DMS114 treated with DMSO at 0.1 percent for 48 hours (cell line): ENCODE results near the gene FAM47E.

ENCODE experiments used
- DNase-seq: peaks from one replicate; lab custom pipeline; 2025; ENCODE audit not compliant: unreplicated experiment; lab: John Stamatoyannopoulos, UW

The FAM47E gene

DNA sequence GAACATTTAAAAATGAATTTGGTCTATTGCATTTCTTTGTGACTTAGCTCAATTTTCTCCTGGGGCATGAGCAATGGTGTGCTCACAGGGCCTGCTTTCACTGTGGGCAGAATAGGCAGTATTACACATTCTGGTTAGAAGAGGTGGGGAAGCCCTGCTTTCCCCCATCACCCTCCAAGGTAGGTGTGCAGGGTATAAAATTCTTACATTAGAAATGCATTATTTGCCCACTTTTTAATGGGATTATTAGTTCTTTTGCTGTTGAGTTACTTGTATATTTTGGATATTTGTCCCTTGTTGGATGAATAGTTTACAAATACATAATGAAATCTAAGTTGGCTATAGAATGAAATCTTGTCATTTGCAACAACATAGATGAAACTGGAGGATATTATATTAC lies 46.7 kb downstream of the FAM47E start:
- no peak for DNase-seq

GRCh38 chr4:76300012-76300411 lies 48.5 kb downstream of the FAM47E start:
- DNase-seq = no peak

DNA sequence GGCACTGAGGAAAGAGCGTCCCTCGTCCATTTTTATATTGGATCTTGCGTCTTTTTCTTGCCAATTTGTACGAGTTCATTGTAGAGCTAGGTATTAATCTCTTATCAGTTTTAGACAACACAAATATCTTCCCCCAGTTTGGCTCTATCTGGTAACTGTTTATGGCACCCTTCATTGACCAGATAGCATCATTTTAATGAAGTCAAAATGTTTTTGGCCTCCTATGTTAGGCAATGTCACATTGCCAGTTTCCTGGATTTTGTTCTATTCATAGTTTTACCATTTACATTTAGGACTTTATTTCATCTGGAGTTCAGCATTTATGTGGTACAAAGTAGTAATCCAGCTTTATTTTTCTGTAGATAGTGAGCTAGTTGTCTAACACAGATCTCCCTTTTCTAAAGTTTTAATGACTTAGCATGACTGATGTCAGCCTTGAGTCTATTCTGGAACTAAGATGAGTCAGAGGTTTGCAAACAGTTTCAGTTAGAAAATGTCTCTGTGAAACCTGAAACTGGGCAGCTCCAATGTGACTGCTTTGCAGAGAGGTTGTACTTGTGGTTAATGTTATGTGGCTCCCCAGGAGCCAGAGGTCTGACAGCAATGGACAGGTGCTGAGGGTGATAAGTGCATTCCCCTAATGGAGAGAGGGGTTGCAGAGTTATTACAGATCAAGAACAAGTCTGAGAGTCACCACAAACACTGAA lies 49.7 kb downstream of the FAM47E start:
- DNase-seq = no peak

DNA sequence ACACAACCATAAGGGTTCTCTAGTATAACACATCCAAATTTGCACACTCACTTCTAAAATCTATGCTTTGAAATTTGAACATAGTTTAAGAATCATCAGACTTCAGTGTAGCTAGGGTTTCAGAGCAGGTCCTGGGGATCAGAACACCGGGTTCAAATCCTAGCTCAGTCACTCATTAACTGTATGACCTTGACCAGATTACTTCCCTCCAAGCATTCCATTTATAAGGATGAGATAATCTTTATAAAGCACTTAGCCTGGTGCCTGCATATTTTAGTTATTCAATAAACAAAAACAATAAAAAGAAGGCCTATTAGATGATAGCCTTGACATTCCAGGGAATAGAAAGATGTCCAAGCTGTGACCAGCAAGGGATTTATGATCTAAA lies 50.2 kb downstream of the FAM47E start:
- DNase-seq = no peak

DNA sequence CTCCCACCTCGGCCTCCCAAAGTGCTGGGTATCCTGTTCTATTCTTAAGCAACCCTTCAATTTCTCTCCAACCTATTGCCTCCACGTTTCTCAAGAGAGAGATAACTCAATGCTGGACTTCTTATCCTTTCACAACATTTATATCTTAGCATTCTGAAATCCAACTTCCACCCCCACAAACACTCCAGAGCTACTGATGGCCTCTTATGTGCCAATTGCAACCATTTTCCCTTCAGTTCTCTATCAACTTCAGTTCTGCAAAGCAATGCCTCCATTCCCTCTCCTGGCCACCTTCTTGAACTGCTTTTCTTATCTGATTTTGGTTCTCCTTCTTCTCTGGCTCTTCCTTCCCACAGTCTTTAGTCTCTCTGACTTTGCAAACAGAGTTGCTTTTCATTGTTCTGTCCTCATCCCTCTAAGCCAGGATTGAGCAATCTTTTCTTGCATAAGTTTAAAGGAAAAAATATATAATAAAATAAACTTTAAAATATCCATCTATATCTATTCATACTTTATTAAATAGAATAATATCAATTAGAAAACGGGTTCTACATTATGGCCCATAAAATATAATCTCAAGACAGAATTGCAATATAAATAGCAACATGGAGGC lies 51.4 kb downstream of the FAM47E start:
- DNase-seq = no peak

- no peak for DNase-seq
Observed at GRCh38 chr4:76305033-76305687, 53.6 kb downstream of the FAM47E start.

DNA sequence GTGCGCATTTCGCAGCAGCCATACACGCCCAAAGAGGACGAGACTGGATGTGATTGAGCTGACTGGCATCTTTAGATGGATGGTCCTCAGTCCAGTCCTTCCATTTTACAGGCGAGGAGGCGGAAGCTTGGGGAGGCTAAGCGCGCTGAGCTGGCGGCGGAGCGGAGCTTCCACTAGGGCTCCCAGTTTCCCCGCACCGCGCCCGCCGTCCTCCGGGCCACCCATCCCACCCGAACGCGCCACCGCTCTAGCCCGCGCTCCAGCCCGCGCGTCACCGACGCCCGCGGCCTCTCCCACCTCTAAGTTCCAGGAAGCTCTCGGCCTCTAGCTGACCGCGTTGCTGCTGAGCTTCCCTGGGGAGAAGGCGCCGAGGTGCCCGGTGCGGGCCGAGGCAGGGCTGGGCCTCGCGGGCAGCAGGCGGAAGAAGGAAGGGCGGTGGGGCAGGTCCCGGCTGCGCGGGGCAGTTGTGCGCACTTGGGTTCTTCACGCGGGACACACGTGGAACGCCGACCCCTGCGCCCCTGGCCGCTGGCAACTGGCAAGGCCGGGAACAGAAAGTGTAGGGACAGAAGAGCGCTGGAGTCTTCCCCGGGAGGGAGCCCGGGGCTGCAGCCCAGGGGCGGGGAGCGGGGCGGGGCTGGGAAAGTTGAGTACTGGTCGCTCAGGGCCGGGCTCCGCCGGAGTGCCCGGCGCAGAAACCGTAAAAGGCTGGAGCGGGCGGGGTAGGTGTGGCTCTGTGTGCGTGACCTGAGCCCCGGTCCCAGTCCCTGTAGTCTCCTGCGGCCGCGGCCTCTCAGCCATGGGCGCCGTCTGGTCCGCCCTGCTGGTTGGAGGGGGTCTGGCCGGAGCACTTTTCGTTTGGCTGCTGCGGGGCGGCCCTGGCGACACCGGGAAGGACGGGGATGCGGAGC lies 54.7 kb downstream of the FAM47E start, which contains the start of gene STBD1:
STBD1 (plus strand) TSS at position 763 of the 911 bp plus-strand sequence; CDS start at position 800, 37 bp downstream.
- DNase-seq = peak; percentile 5

GRCh38 chr4:76306882-76307659 lies 55.5 kb downstream of the FAM47E start:
- no peak for DNase-seq

- DNase-seq = no peak
Observed at GRCh38 chr4:76307660-76308014, 56.1 kb downstream of the FAM47E start.

DNA sequence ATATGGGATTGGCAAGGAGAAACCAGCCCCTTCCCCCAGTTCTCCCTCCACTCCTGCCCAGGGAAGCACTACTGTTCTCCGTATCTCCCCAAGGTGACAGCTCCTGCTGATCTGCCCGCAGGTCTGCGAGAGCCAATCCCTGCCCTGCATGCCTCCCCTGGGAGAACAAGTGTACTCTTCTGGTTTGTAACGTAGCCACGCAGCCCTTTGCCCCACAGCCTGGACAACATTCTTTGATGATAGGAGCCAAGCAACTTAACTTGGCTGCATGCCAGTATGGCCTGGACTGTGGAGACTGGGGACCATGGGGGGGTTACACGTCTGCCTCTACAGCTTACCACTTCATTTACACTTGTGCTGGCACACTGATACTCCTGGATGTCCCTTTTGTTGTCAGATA lies 57.0 kb downstream of the FAM47E start:
- DNase-seq = no peak

DNA sequence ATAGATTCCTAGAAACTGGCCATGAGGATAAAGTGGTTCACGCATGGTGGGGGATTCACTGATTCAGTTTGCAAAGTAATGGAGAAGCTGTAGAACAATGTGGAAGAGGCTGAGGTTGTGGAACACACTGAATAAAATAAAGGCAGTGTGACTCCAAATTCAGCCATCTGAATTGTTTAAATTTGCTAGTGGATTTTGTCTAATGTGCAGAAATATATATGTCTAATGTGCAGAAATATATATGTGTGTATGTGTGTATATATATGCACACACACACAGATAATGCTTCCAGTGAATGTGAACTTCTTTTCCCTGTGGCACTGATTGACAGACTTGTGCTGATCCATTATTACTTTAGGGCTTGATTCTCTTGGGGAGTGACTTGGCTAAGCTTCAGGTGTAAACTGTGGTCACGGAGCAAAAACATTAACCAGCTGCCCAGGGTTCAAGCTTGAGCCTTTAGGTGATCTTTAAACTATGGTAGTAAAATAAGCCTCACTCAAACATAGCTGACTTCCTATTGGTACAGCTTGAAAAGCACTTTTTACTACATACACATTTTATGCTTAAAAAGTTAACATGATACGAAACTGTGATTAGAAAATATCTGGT lies 58.5 kb downstream of the FAM47E start:
- no peak for DNase-seq

DNA sequence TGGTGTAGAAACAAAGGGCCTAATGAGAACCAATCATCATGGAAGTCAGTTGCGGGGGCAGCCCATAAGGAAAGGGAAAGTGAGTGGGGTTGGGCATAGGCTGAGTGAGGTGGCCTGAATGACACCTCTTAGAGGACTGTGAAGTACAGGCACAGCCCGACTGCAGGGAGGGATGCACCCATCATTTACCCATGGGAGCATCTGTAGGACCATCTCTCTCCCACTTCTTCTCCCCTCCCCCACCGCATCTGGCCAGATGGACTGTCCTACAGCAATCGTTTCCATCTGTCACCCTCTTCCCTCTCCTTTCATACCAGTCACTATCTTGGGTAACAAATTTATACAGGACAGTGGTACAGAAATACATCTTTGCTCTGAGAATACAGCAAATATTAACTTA lies 59.2 kb downstream of the FAM47E start:
- no peak for DNase-seq

- no peak for DNase-seq
Observed at GRCh38 chr4:76311896-76312331, 60.4 kb downstream of the FAM47E start.

DNA sequence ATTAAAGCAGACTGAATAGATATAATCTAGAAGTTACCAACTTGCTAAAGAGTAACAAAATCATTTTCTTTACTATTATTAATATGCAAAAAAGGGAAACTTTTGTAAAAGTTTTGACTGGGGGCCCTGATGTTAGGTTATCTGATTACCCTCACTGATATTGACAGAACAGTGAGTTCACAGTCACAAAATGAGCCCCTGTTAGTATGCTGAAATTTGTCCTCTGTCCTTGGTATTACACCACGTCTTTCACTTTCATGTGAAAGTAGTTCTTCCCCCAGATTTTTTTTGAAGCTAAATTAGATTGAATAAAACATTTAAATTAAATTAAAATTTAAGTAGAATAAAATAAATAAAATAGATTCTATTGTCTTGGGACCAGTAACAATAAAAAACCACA lies 60.9 kb downstream of the FAM47E start:
- DNase-seq = no peak

- no peak for DNase-seq
Observed at GRCh38 chr4:76313547-76313946, 62.0 kb downstream of the FAM47E start.

- no peak for DNase-seq
Observed at GRCh38 chr4:76315267-76315918, 63.9 kb downstream of the FAM47E start.

GRCh38 chr4:76316131-76316530 lies 64.6 kb downstream of the FAM47E start:
- no peak for DNase-seq

DNA sequence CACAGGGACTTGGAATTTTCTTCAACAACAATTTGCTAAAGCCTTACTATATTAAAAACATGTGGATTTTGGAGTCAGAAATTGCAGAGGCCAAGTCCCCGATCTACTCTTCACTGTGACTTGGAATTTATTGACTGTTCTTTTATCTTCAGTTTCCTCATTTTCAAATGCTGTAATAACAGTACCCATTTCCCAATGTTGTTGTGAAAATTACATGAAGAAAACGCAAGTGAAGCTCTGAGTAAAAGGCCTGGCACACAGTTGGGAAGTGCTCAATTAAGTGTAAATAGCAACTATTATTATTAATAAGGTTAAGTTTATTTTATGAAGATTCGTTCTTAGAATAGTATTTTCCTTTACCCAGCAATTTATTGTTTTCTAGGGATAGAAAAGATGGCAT lies 70.7 kb downstream of the FAM47E start:
- DNase-seq = no peak

DNA sequence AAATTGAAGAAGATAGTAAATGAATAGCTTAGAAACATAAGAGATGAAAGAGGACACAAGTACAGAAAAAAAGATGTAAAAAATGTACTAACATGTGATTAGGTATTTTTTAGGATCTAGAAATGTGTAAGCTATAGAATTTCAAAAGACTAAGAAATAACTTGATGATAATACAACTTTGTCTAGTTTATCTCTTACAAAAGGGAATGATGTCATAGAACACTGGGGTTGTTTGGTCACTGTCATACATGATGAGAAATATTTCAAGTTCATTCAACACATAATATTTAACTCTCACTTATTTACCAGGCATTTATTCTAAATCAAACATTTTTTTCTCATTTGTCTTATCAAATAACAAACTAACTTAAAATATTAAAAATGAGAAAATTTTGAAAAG lies 73.6 kb downstream of the FAM47E start:
- no peak for DNase-seq

GRCh38 chr4:76326515-76326914 lies 75.0 kb downstream of the FAM47E start:
- no peak for DNase-seq
